Measurements from ENCODE around the gene ALDOC.

ALDOC gene

GRCh38 chr17:28545787-28546415 lies 30.8 kb downstream of the ALDOC start:
- Histone ChIP-seq H3K9me2 (replicated peaks; ENCODE audit: low read depth, low read length) (no peaks in the 10 kb centered on the region), H4K20me1 (ENCODE audit: insufficient read depth, low read length, poor library complexity, severe bottlenecking) (peaks cover 3% of the 10 kb centered on the region), H3K4me2 (ENCODE audit: low read depth, low read length, poor library complexity, severe bottlenecking) (no peak overlapping the region), H3K9ac (ENCODE audit: low read depth, low read length, poor library complexity, severe bottlenecking) (no peak overlapping the region), H3K79me2 (ENCODE audit: insufficient read depth, low read length) (peaks cover 5% of the 10 kb centered on the region), H2AFZ (ENCODE audit: low read length) (no peak overlapping the region), H3K36me3 (ENCODE audit: insufficient read depth, low read length) (no peaks in the 10 kb centered on the region; the same call in 1 of the 2 replicates), H3F3A (ENCODE audit: low read depth) (no peaks in the 10 kb centered on the region), H3K4me3 (ENCODE audit: low read length, poor library complexity, severe bottlenecking) (no peak overlapping the region), H3K9me3 (ENCODE audit: insufficient read depth, low read depth, low read length) (no peaks in the 10 kb centered on the region), H3K4me1 (ENCODE audit: insufficient read depth, low read length, poor library complexity, severe bottlenecking) (peaks cover 26% of the 10 kb centered on the region), H3K27me3 (ENCODE audit: insufficient read depth, low read length, poor library complexity, severe bottlenecking) (no peaks in the 10 kb centered on the region)
- TF ChIP-seq CTCF (conservative IDR thresholded peaks at IDR 0.05; ENCODE audit: low read length), result no peak
- TF ChIP-seq EZH2phosphoT487 (IDR thresholded peaks at IDR 0.05; ENCODE audit: borderline replicate concordance), result no peak

GRCh38 chr17:28545141-28545503 lies 31.6 kb downstream of the ALDOC start:
- no peaks in the 10 kb centered on the region for H3F3A ChIP-seq (ENCODE audit: low read depth)
- no peaks in the 10 kb centered on the region for H3K27me3 ChIP-seq (ENCODE audit: insufficient read depth, low read length, poor library complexity, severe bottlenecking)
- no peaks in the 10 kb centered on the region for H4K20me1 ChIP-seq (ENCODE audit: insufficient read depth, low read length, poor library complexity, severe bottlenecking)
- H3K36me3 ChIP-seq (ENCODE audit: insufficient read depth, low read length), result no peaks in the 10 kb centered on the region; the same call in 1 of the 2 replicates
- TF ChIP-seq CTCF (conservative IDR thresholded peaks at IDR 0.05; ENCODE audit: low read length) (no peak), EZH2phosphoT487 (IDR thresholded peaks at IDR 0.05; ENCODE audit: borderline replicate concordance) (no peak)
- peaks cover 5% of the 10 kb centered on the region; the same call in 1 of the 2 replicates for H3K79me2 ChIP-seq (ENCODE audit: insufficient read depth, low read length)
- no peaks in the 10 kb centered on the region for H3K9me3 ChIP-seq (ENCODE audit: insufficient read depth, low read depth, low read length)
- no peak overlapping the region for H2AFZ ChIP-seq (ENCODE audit: low read length)
- no peaks in the 10 kb centered on the region for H3K9me2 ChIP-seq (replicated peaks; ENCODE audit: low read depth, low read length)
- H3K4me3 ChIP-seq (ENCODE audit: low read length, poor library complexity, severe bottlenecking), result no peak overlapping the region
- no peak overlapping the region for H3K4me2 ChIP-seq (ENCODE audit: low read depth, low read length, poor library complexity, severe bottlenecking)
- no peak overlapping the region for H3K9ac ChIP-seq (ENCODE audit: low read depth, low read length, poor library complexity, severe bottlenecking)
- H3K4me1 ChIP-seq (ENCODE audit: insufficient read depth, low read length, poor library complexity, severe bottlenecking), result peaks cover 18% of the 10 kb centered on the region

- H3K4me3 ChIP-seq (ENCODE audit: low read length, poor library complexity, severe bottlenecking), result no peak overlapping the region
- no peaks in the 10 kb centered on the region; the same call in 1 of the 2 replicates for H3K36me3 ChIP-seq (ENCODE audit: insufficient read depth, low read length)
- no peaks in the 10 kb centered on the region for H3K9me3 ChIP-seq (ENCODE audit: insufficient read depth, low read depth, low read length)
- no peak overlapping the region for H2AFZ ChIP-seq (ENCODE audit: low read length)
- TF ChIP-seq CTCF (conservative IDR thresholded peaks at IDR 0.05; ENCODE audit: low read length) (no peak), EZH2phosphoT487 (IDR thresholded peaks at IDR 0.05; ENCODE audit: borderline replicate concordance) (no peak)
- no peaks in the 10 kb centered on the region for H3F3A ChIP-seq (ENCODE audit: low read depth)
- no peaks in the 10 kb centered on the region for H4K20me1 ChIP-seq (ENCODE audit: insufficient read depth, low read length, poor library complexity, severe bottlenecking)
- H3K9ac ChIP-seq (ENCODE audit: low read depth, low read length, poor library complexity, severe bottlenecking), result no peak overlapping the region
- no peaks in the 10 kb centered on the region for H3K27me3 ChIP-seq (ENCODE audit: insufficient read depth, low read length, poor library complexity, severe bottlenecking)
- H3K79me2 ChIP-seq (ENCODE audit: insufficient read depth, low read length), result peaks cover 5% of the 10 kb centered on the region; the same call in 1 of the 2 replicates
- H3K4me1 ChIP-seq (ENCODE audit: insufficient read depth, low read length, poor library complexity, severe bottlenecking), result peaks cover 13% of the 10 kb centered on the region
- H3K9me2 ChIP-seq (replicated peaks; ENCODE audit: low read depth, low read length), result no peaks in the 10 kb centered on the region
- no peak overlapping the region for H3K4me2 ChIP-seq (ENCODE audit: low read depth, low read length, poor library complexity, severe bottlenecking)
Observed at GRCh38 chr17:28544402-28545140, 32.1 kb downstream of the ALDOC start.

All from Loucy (cell line).